ENCODE data around the gene ATP10B.

The ATP10B gene

DNA sequence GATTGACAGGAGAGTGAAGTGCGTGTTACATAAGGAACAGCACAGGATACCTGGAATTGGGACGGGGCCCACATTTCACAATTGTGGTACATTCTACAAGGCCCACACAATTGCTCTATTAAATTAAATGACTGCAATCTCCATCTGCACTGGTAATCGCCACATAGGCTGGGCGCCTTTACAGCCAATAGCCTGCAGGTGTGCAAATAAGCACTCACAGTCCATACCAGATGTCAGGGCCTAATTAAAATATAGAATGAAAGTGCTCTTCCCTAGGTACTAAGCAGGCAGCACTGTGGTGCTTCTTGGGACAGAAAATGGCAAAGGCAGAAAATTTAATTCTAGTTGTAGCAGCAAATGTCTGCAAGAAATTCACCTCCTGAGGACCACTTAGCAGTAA is 82.7 kb downstream of the ATP10B start:
- TF ChIP-seq CTCF (conservative IDR thresholded peaks at IDR 0.05): no peak
- H3K27ac ChIP-seq: no peak overlapping the region

GRCh38 chr5:160767062-160767461 is 84.9 kb downstream of the ATP10B start:
- H3K27ac ChIP-seq: no peak overlapping the region
- TF ChIP-seq CTCF (conservative IDR thresholded peaks at IDR 0.05): no peak

GRCh38 chr5:160760008-160760407 is 92.0 kb downstream of the ATP10B start:
- no peak for TF ChIP-seq CTCF (conservative IDR thresholded peaks at IDR 0.05)
- no peak overlapping the region for H3K27ac ChIP-seq

GRCh38 chr5:160757194-160757593 is 94.8 kb downstream of the ATP10B start:
- no peak for TF ChIP-seq CTCF (conservative IDR thresholded peaks at IDR 0.05)
- no peak overlapping the region for H3K27ac ChIP-seq

- no peak for TF ChIP-seq CTCF (conservative IDR thresholded peaks at IDR 0.05)
- H3K27ac ChIP-seq: no peak overlapping the region
These were observed 100.9 kb downstream of the ATP10B start for GRCh38 chr5:160750938-160751657.

- TF ChIP-seq CTCF (conservative IDR thresholded peaks at IDR 0.05): no peak
- H3K27ac ChIP-seq: no peak overlapping the region
These were observed 102.3 kb downstream of the ATP10B start for GRCh38 chr5:160749682-160750081.

GRCh38 chr5:160749026-160749425 is 103.0 kb downstream of the ATP10B start:
- H3K27ac ChIP-seq: no peak overlapping the region
- no peak for TF ChIP-seq CTCF (conservative IDR thresholded peaks at IDR 0.05)

All from VCaP (cell line).